ENCODE measurements around the gene KIR2DL1. TPM values are rescaled to one million over a fixed set of nuclear protein-coding genes. Genes with fewer than 3 reads are reported as not detected.
"Not testable (repeated sequence)": the region's sequence is repeated elsewhere in the genome, so short reads cannot be mapped to it uniquely, and the experiment has no call there.

KIR2DL1 gene
- total and polyA plus RNA-seq, 9 of the 15 experiments (the other 6 are each of a cell fraction or from before 2014, with no cell fraction given), result not detected

DNA sequence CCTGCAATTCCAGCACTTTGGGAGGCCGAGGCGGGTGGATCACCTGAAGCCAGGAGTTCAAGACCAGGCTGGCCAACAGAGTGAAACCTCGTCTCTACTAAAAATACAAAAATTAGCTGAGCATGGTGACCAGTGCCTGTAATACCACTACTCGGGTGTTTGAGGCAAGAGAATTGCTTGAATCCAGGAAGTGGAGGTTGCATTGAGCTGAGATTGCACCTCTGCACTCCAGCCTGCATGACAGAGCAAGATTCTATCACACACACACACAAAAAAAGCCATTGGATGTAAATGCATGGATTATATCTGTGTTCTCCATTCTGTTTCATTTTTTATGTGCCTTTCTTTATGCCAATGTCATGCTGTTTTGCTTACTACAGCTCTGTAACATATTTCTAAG is 54.8 kb downstream of the KIR2DL1 start:
- DNase-seq (ENCODE audit: extremely low read depth in 1 of 4, low spot score in 3 of 4); H3K4me3 ChIP-seq; POLR2A ChIA-PET; H3K9me1 ChIP-seq (ENCODE audit: control insufficient read depth, insufficient read depth, low read length); H4K20me1 ChIP-seq (replicated peaks; ENCODE audit: control insufficient read depth, insufficient read depth, low read length); H2AFZ ChIP-seq (ENCODE audit: low read depth, low read length); H3K27me3 ChIP-seq (ENCODE audit: control insufficient read depth in 2 of 2, insufficient read depth in 2 of 2, low read length in 2 of 2); ATAC-seq; H3K36me3 ChIP-seq (ENCODE audit: control insufficient read depth, insufficient read depth, low read length); H3K4me2 ChIP-seq (ENCODE audit: insufficient read depth, low read length); BruUV-seq (replicated peaks); CTCF ChIA-PET (ENCODE audit: low intra/inter-chr PET ratio); FAIRE-seq; H3K27ac ChIP-seq (ENCODE audit: extremely low read depth, low read depth, low read length); H3K9me3 ChIP-seq (replicated peaks; ENCODE audit: control insufficient read depth, insufficient read depth, low read depth, low read length); H3K4me1 ChIP-seq (replicated peaks in 1 of 2; ENCODE audit: control insufficient read depth in 2 of 2, insufficient read depth in 2 of 2, low read length in 2 of 2); H3K9ac ChIP-seq (ENCODE audit: insufficient read depth in 1 of 2, low read depth in 2 of 2, low read length in 2 of 2); H3K79me2 ChIP-seq (ENCODE audit: control insufficient read depth, insufficient read depth, low read length): not testable (repeated sequence)
- intact Hi-C loops (cut with micrococcal nuclease), result loop anchor here (5.0 kb wide), 1 partner anchor 33 kb away; no protein-coding TSS in a partner anchor
- in situ Hi-C loops (cut with MboI), result loop anchor here (5.0 kb wide), 1 partner anchor 33 kb away; no protein-coding TSS in a partner anchor
- peak; percentile 42 for TF ChIP-seq NFE2 (IDR thresholded peaks at IDR 0.05; ENCODE audit: low read depth)
- WGBS (ENCODE audit: insufficient coverage, low coverage, missing lambda C conversion rate), result 2% methylated on average over 4 of the region's 4 CpGs

DNA sequence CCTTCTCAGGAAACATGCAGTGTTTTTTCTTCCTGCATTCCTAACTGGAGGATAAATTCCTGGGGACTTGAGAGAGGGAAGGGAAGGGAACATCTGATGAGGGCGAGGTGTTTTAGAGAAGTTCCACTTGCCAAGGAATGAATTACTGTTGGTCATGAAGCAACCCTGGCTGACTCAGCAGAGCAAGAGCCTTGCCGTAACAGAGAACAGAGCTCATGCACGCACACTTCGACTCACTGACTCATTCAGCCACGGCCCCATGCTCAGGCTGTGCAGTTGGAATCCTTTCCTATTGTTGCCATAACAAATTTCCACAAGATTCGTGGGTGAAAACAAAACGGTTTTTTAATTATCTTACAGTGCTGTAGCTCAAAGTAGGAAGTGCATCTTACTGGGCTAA is 55.7 kb downstream of the KIR2DL1 start:
- intact Hi-C loops (cut with micrococcal nuclease); FAIRE-seq: not testable (repeated sequence)

DNA sequence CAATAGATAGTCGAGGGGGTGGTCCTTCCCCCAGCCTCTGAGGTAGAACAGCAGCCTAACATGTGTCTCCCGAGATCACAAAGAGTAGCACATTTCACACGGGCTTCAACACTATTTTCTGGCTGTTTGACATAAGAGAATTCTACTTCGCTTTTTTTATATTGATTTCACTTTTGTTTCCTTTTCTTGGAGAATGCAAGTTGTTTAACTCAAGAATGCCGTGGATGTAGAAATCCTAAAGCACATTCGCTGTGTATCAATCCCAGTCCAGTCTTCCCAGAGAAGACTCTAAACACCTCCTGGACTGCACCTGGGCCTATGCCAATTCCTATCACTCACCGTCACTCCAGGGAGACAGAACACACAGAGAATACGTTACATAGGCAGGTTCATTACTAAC is 58.5 kb downstream of the KIR2DL1 start:
- H3K4me1 ChIP-seq (replicated peaks in 1 of 2; ENCODE audit: control insufficient read depth in 2 of 2, insufficient read depth in 2 of 2, low read length in 2 of 2); H3K36me3 ChIP-seq (ENCODE audit: control insufficient read depth, insufficient read depth, low read length); H3K9ac ChIP-seq (ENCODE audit: insufficient read depth in 1 of 2, low read depth in 2 of 2, low read length in 2 of 2); H3K4me3 ChIP-seq; H3K4me2 ChIP-seq (ENCODE audit: insufficient read depth, low read length); H2AFZ ChIP-seq (ENCODE audit: low read depth, low read length); BruUV-seq (replicated peaks); H4K20me1 ChIP-seq (replicated peaks; ENCODE audit: control insufficient read depth, insufficient read depth, low read length); FAIRE-seq; H3K79me2 ChIP-seq (ENCODE audit: control insufficient read depth, insufficient read depth, low read length); H3K27me3 ChIP-seq (ENCODE audit: control insufficient read depth in 2 of 2, insufficient read depth in 2 of 2, low read length in 2 of 2); in situ Hi-C loops (cut with MboI); ATAC-seq; intact Hi-C loops (cut with micrococcal nuclease); DNase-seq (ENCODE audit: extremely low read depth in 1 of 4, low spot score in 3 of 4); CTCF ChIA-PET (ENCODE audit: low intra/inter-chr PET ratio); POLR2A ChIA-PET; H3K27ac ChIP-seq (ENCODE audit: extremely low read depth, low read depth, low read length); H3K9me1 ChIP-seq (ENCODE audit: control insufficient read depth, insufficient read depth, low read length); H3K9me3 ChIP-seq (replicated peaks; ENCODE audit: control insufficient read depth, insufficient read depth, low read depth, low read length): not testable (repeated sequence)
- WGBS (ENCODE audit: insufficient coverage, low coverage, missing lambda C conversion rate), result 1% methylated on average over 5 of the region's 8 CpGs

More for the DNA sequence above, 55.7 kb downstream of the KIR2DL1 start:
- H3K4me2 ChIP-seq (ENCODE audit: insufficient read depth, low read length); H3K4me3 ChIP-seq; H4K20me1 ChIP-seq (replicated peaks; ENCODE audit: control insufficient read depth, insufficient read depth, low read length); BruUV-seq (replicated peaks); H3K4me1 ChIP-seq (replicated peaks in 1 of 2; ENCODE audit: control insufficient read depth in 2 of 2, insufficient read depth in 2 of 2, low read length in 2 of 2); ATAC-seq; H3K27ac ChIP-seq (ENCODE audit: extremely low read depth, low read depth, low read length); CTCF ChIA-PET (ENCODE audit: low intra/inter-chr PET ratio); in situ Hi-C loops (cut with MboI); H3K79me2 ChIP-seq (ENCODE audit: control insufficient read depth, insufficient read depth, low read length); H3K36me3 ChIP-seq (ENCODE audit: control insufficient read depth, insufficient read depth, low read length); H2AFZ ChIP-seq (ENCODE audit: low read depth, low read length); H3K9ac ChIP-seq (ENCODE audit: insufficient read depth in 1 of 2, low read depth in 2 of 2, low read length in 2 of 2); H3K27me3 ChIP-seq (ENCODE audit: control insufficient read depth in 2 of 2, insufficient read depth in 2 of 2, low read length in 2 of 2); H3K9me3 ChIP-seq (replicated peaks; ENCODE audit: control insufficient read depth, insufficient read depth, low read depth, low read length); POLR2A ChIA-PET; H3K9me1 ChIP-seq (ENCODE audit: control insufficient read depth, insufficient read depth, low read length); DNase-seq (ENCODE audit: extremely low read depth in 1 of 4, low spot score in 3 of 4): not testable (repeated sequence)
- WGBS (ENCODE audit: insufficient coverage, low coverage, missing lambda C conversion rate), result 2% methylated on average over 5 of the region's 7 CpGs

DNA sequence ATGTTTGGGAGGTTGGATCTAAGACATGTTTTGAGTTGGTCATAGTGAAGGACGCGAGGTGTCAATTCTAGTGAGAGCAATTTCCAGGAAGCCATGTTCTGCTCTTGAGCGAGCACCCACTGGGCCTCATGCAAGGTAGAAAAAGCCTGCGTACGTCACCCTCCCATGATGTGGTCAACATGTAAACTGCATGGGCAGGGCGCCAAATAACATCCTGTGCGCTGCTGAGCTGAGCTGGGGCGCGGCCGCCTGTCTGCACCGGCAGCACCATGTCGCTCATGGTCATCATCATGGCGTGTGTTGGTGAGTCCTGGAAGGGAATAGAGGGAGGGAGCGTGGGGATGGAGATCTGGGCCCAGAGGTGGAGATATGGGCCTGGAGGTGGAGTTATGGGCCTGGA is 62.9 kb downstream of the KIR2DL1 start, which contains the start of gene KIR2DS4:
TSS of gene KIR2DS4 (plus strand) at position 181 of the 400 bp plus-strand sequence.
- FAIRE-seq; H4K20me1 ChIP-seq (replicated peaks; ENCODE audit: control insufficient read depth, insufficient read depth, low read length); H3K4me3 ChIP-seq; H2AFZ ChIP-seq (ENCODE audit: low read depth, low read length); H3K9me3 ChIP-seq (replicated peaks; ENCODE audit: control insufficient read depth, insufficient read depth, low read depth, low read length); BruUV-seq (replicated peaks); H3K9me1 ChIP-seq (ENCODE audit: control insufficient read depth, insufficient read depth, low read length); H3K9ac ChIP-seq (ENCODE audit: insufficient read depth in 1 of 2, low read depth in 2 of 2, low read length in 2 of 2); intact Hi-C loops (cut with micrococcal nuclease); H3K36me3 ChIP-seq (ENCODE audit: control insufficient read depth, insufficient read depth, low read length); POLR2A ChIA-PET; H3K79me2 ChIP-seq (ENCODE audit: control insufficient read depth, insufficient read depth, low read length); H3K27ac ChIP-seq (ENCODE audit: extremely low read depth, low read depth, low read length); ATAC-seq; H3K4me1 ChIP-seq (replicated peaks in 1 of 2; ENCODE audit: control insufficient read depth in 2 of 2, insufficient read depth in 2 of 2, low read length in 2 of 2); DNase-seq (ENCODE audit: extremely low read depth in 1 of 4, low spot score in 3 of 4); CTCF ChIA-PET (ENCODE audit: low intra/inter-chr PET ratio); H3K4me2 ChIP-seq (ENCODE audit: insufficient read depth, low read length); H3K27me3 ChIP-seq (ENCODE audit: control insufficient read depth in 2 of 2, insufficient read depth in 2 of 2, low read length in 2 of 2); in situ Hi-C loops (cut with MboI): not testable (repeated sequence)
- 40% methylated on average over 11 of the region's 14 CpGs for WGBS (ENCODE audit: insufficient coverage, low coverage, missing lambda C conversion rate)

Data from K562 (cell line).